GM23338 (cell line): ENCODE data around the gene CIRBP. TPM values are rescaled to one million over a fixed set of nuclear protein-coding genes. Genes with fewer than 3 reads are reported as not detected.

ENCODE experiments used
- ATAC-seq: fragments of 200-7000 bp; cut with Tn5 transposase; 3 replicates; pipeline ENCODE4 v1.9.1; 2020
- DNase-seq: peaks from one replicate; pipeline ENCODE4 v3.0.0-alpha.2; 2015; ENCODE audit warnings: low spot score
- H2AFZ ChIP-seq: fragments of 200-600 bp; sonication (generic); 2 replicates; pipeline ENCODE4 v1.8.0; 2016; ENCODE audit warnings: antibody characterized with exemption, mild to moderate bottlenecking, moderate library complexity
- H3F3A ChIP-seq: fragments of 200-600 bp; sonication (generic); replicated peaks from 2 replicates; pipeline ENCODE4 v1.8.0; 2017; ENCODE audit warnings: antibody characterized with exemption, mixed run types, low read depth
- H3K27ac ChIP-seq: fragments of 200-600 bp; sonication (generic); 2 replicates; pipeline ENCODE4 v1.6.1; 2016; ENCODE audit warnings: low read depth
- H3K27me3 ChIP-seq: fragments of 200-600 bp; sonication (generic); 2 replicates; pipeline ENCODE4 v1.8.0; 2016; ENCODE audit warnings: mild to moderate bottlenecking, mixed run types, moderate library complexity; ENCODE audit not compliant: insufficient read depth
- H3K36me3 ChIP-seq: fragments of 200-600 bp; sonication (generic); 2 replicates; pipeline ENCODE4 v1.8.0; 2016; ENCODE audit warnings: mild to moderate bottlenecking; ENCODE audit not compliant: insufficient read depth
- H3K4me1 ChIP-seq: fragments of 200-600 bp; sonication (generic); 2 replicates; pipeline ENCODE4 v1.8.0; 2016; ENCODE audit warnings: mild to moderate bottlenecking, moderate library complexity; ENCODE audit not compliant: insufficient read depth
- H3K4me2 ChIP-seq: fragments of 200-600 bp; sonication (generic); 2 replicates; pipeline ENCODE4 v1.7.1; 2017; ENCODE audit warnings: mixed run types
- H3K4me3 ChIP-seq: fragments of 200-600 bp; sonication (generic); 2 replicates; pipeline ENCODE4 v1.6.1; 2016; ENCODE audit warnings: mixed run types
- H3K79me2 ChIP-seq: fragments of 200-600 bp; sonication (generic); replicated peaks from 2 replicates; pipeline ENCODE4 v1.8.0; 2017; ENCODE audit warnings: mild to moderate bottlenecking; ENCODE audit not compliant: insufficient read depth
- H3K9me2 ChIP-seq: fragments of 200-600 bp; sonication (generic); 2 replicates; pipeline ENCODE4 v1.8.0; 2017; ENCODE audit not compliant: insufficient read depth
- H4K20me1 ChIP-seq: fragments of 200-600 bp; sonication (generic); replicated peaks from 2 replicates; pipeline ENCODE4 v1.8.0; 2017; ENCODE audit warnings: mild to moderate bottlenecking; ENCODE audit not compliant: insufficient read depth
- H3K27ac Mint-ChIP-seq: 2 replicates; pipeline ENCODE4 v1.8.0; 2020; ENCODE audit warnings: inconsistent platforms, mild to moderate bottlenecking, moderate library complexity, mixed read lengths
- H3K27me3 Mint-ChIP-seq: 3 replicates; pipeline ENCODE4 v1.8.0; 2022; ENCODE audit warnings: low read depth, mild to moderate bottlenecking, moderate library complexity, mixed read lengths, inconsistent platforms; ENCODE audit not compliant: insufficient read depth, poor library complexity
- H3K36me3 Mint-ChIP-seq: 3 replicates; pipeline ENCODE4 v1.8.0; 2021; ENCODE audit warnings: low read depth, mild to moderate bottlenecking, inconsistent platforms, moderate library complexity, mixed read lengths
- H3K4me1 Mint-ChIP-seq: 3 replicates; pipeline ENCODE4 v1.8.0; 2020; ENCODE audit warnings: mild to moderate bottlenecking, inconsistent platforms, mixed read lengths
- H3K4me3 Mint-ChIP-seq: 3 replicates; pipeline ENCODE4 v1.8.0; 2021; ENCODE audit warnings: moderate library complexity, mild to moderate bottlenecking, inconsistent platforms, mixed read lengths
- H3K9me3 Mint-ChIP-seq: 3 replicates; pipeline ENCODE4 v1.8.0; 2020; ENCODE audit warnings: moderate library complexity, mild to moderate bottlenecking, inconsistent platforms, mixed read lengths
- CREB1 ChIP-seq: fragments of 250-450 bp; sonication (Bioruptor Pico); IDR thresholded peaks from 2 replicates; pipeline ENCODE4 v1.5.0; 2020; ENCODE audit warnings: low read depth, mild to moderate bottlenecking, moderate library complexity
- CTCF ChIP-seq, 2 experiments: fragments of 200-600 bp in 1 of 2; sonication (generic) in 1 of 2; conservative IDR thresholded peaks; 2 replicates each; pipeline versions ENCODE4 v1.5.1 to v1.6.1; 2016 to 2017; ENCODE audit warnings: antibody characterized with exemption in 2 of 2, low read depth in 2 of 2, mild to moderate bottlenecking in 2 of 2, moderate library complexity in 1 of 2
- EZH2 ChIP-seq: fragments of 200-600 bp; sonication (generic); IDR thresholded peaks from one replicate; pipeline ENCODE4 v1.8.0; 2017; ENCODE audit warnings: antibody characterized with exemption, mild to moderate bottlenecking, low read depth; ENCODE audit not compliant: unreplicated experiment
- EZH2phosphoT487 ChIP-seq: fragments of 200-600 bp; sonication (generic); IDR thresholded peaks from one replicate; pipeline ENCODE4 v1.8.1; 2018; ENCODE audit warnings: antibody characterized with exemption; ENCODE audit not compliant: unreplicated experiment
- JUNB ChIP-seq: IDR thresholded peaks from one replicate; pipeline ENCODE4 v1.6.1; 2016; ENCODE audit warnings: antibody characterized with exemption; ENCODE audit not compliant: unreplicated experiment
- NANOG ChIP-seq: IDR thresholded peaks from 2 replicates; pipeline ENCODE4 v1.6.1; 2016; ENCODE audit warnings: antibody characterized with exemption, borderline replicate concordance
- POLR2AphosphoS5 ChIP-seq: IDR thresholded peaks from 2 replicates; pipeline ENCODE4 v1.6.1; 2016; ENCODE audit warnings: antibody characterized with exemption, low read depth
- REST ChIP-seq: IDR thresholded peaks from one replicate; pipeline ENCODE4 v1.6.1; 2018; ENCODE audit warnings: antibody characterized with exemption; ENCODE audit not compliant: unreplicated experiment
- STAT1 ChIP-seq: IDR thresholded peaks from one replicate; pipeline ENCODE4 v1.6.1; 2016; ENCODE audit warnings: antibody characterized with exemption; ENCODE audit not compliant: unreplicated experiment
- ZNF114 ChIP-seq: fragments of 250-450 bp; sonication (Bioruptor Pico); IDR thresholded peaks from 2 replicates; pipeline ENCODE4 v1.5.0; 2020; ENCODE audit warnings: mild to moderate bottlenecking, moderate library complexity
- ZNF331 ChIP-seq: fragments of 250-450 bp; sonication (Bioruptor Pico); IDR thresholded peaks from 2 replicates; pipeline ENCODE4 v1.5.0; 2020; ENCODE audit warnings: low read depth, mild to moderate bottlenecking, moderate library complexity
- polyA plus RNA-seq: library from polyadenylated mRNA; unstranded; fragments of >200 nt; fragmentation: Nextera tagmentation; extraction: Ambion mirVana; gene quantifications from 2 replicates; pipeline ENCODE4 v1.2.1, GENCODE V29; 2016
- total RNA-seq: library from RNA; depleted of rRNA; stranded (reverse); fragments of >200 nt; shearing (Covaris generic); gene quantifications from 2 replicates; pipeline ENCODE4 v1.2.3, GENCODE V29; 2014

The CIRBP gene
- total and polyA plus RNA-seq, 2 experiments from 2014 or later = 153 to 202 TPM

GRCh38 chr19:1230783-1231489 is 38.2 kb upstream of the CIRBP start:
- peaks cover 4% of the 10 kb centered on the region for H4K20me1 ChIP-seq
- no peaks in the 10 kb centered on the region for H3K27me3 ChIP-seq

GRCh38 chr19:1231729-1232637 is 37.1 kb upstream of the CIRBP start:
- ATAC-seq = no peak
- Histone ChIP-seq H3K79me2 (no peaks in the 10 kb centered on the region), H2AFZ (no peak overlapping the region), H3K4me3 (no peak overlapping the region), H3K9me2 (no peaks in the 10 kb centered on the region), H3K4me2 (no peak overlapping the region), H3F3A (0 out of 2 replicates have a peak, but pooled peaks cover 17% of the 10 kb centered on the region), H3K36me3 (no peaks in the 10 kb centered on the region), H3K27me3 (no peaks in the 10 kb centered on the region), H4K20me1 (peaks cover 4% of the 10 kb centered on the region), H3K27ac (peak overlapping the region; percentile 26; the same call in 1 of the 2 replicates), H3K4me1 (no peaks in the 10 kb centered on the region)
- no peak for DNase-seq
- H3K27me3 Mint-ChIP-seq = peaks cover 2% of the 10 kb centered on the region
- H3K4me3 Mint-ChIP-seq = no peak overlapping the region
- H3K4me1 Mint-ChIP-seq = no peaks in the 10 kb centered on the region
- peaks cover 8% of the 10 kb centered on the region for H3K36me3 Mint-ChIP-seq
- H3K27ac Mint-ChIP-seq = peak overlapping the region; percentile 72
- H3K9me3 Mint-ChIP-seq = no peaks in the 10 kb centered on the region
- TF ChIP-seq CREB1 = no peak
- TF ChIP-seq ZNF114 (CRISPR knock-in tag) = no peak
- no peak for TF ChIP-seq POLR2AphosphoS5
- no peak for TF ChIP-seq JUNB
- TF ChIP-seq REST = no peak
- no peak for TF ChIP-seq ZNF331 (CRISPR knock-in tag)
- TF ChIP-seq NANOG = no peak
- TF ChIP-seq EZH2 = no peak
- TF ChIP-seq CTCF (conservative IDR thresholded peaks at IDR 0.05; ENCODE audit: low read depth in 2 of 2) = no peak
- no peak for TF ChIP-seq STAT1
- TF ChIP-seq EZH2phosphoT487 = no peak

More at GRCh38 chr19:1230783-1231489, 38.2 kb upstream of the CIRBP start:
- no peak overlapping the region for H2AFZ ChIP-seq
- no peak overlapping the region for H3K4me3 ChIP-seq
- 0 out of 2 replicates have a peak, but pooled peaks cover 18% of the 10 kb centered on the region for H3F3A ChIP-seq
- no peaks in the 10 kb centered on the region for H3K36me3 ChIP-seq
- H3K4me1 ChIP-seq = no peaks in the 10 kb centered on the region
- ATAC-seq (peak; percentile 61), DNase-seq (no peak)
- H3K27ac Mint-ChIP-seq = no peak overlapping the region
- peaks cover 8% of the 10 kb centered on the region for H3K36me3 Mint-ChIP-seq
- H3K79me2 ChIP-seq = no peaks in the 10 kb centered on the region
- H3K4me2 ChIP-seq = no peak overlapping the region
- H3K27me3 Mint-ChIP-seq = peaks cover 3% of the 10 kb centered on the region
- H3K4me3 Mint-ChIP-seq = no peak overlapping the region
- no peaks in the 10 kb centered on the region for H3K9me3 Mint-ChIP-seq
- no peaks in the 10 kb centered on the region for H3K9me2 ChIP-seq
- TF ChIP-seq CREB1 (no peak), CTCF (conservative IDR thresholded peaks at IDR 0.05; ENCODE audit: low read depth in 2 of 2) (no peak), ZNF114 (CRISPR knock-in tag) (no peak)
- no peaks in the 10 kb centered on the region for H3K4me1 Mint-ChIP-seq
- H3K27ac ChIP-seq = no peak overlapping the region
